IPS DF 19.7 (cell line): ENCODE measurements around the gene PPP1R12B.
"Not testable (repeated sequence)": the region's sequence is repeated elsewhere in the genome, so short reads cannot be mapped to it uniquely, and the experiment has no call there.

ENCODE experiments used
- DNase-seq: peaks from one replicate; pipeline ENCODE4 v3.0.0-alpha.2; 2013; ENCODE audit warnings: low read depth, low spot score

Gene PPP1R12B

DNA sequence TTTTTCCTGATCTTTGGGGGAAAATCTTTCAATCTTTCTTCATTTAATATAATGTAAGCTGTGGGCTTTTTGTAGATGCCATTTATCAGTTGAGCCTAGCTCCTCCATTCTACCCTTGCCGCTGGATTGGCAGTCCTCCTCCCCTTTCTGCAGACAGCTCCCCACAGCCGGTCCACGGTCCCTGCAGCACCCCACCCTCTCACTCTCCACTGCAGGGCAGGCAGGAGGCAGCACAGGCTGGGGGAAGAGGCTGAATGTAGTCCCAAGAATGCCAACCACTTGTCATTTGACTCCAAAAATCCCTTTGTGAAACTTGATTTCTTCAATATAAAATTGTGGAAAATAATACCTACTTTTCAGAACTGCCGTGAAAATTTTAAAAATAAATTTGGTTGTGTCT, 265.1 kb downstream of the PPP1R12B start:
- no peak for DNase-seq

DNA sequence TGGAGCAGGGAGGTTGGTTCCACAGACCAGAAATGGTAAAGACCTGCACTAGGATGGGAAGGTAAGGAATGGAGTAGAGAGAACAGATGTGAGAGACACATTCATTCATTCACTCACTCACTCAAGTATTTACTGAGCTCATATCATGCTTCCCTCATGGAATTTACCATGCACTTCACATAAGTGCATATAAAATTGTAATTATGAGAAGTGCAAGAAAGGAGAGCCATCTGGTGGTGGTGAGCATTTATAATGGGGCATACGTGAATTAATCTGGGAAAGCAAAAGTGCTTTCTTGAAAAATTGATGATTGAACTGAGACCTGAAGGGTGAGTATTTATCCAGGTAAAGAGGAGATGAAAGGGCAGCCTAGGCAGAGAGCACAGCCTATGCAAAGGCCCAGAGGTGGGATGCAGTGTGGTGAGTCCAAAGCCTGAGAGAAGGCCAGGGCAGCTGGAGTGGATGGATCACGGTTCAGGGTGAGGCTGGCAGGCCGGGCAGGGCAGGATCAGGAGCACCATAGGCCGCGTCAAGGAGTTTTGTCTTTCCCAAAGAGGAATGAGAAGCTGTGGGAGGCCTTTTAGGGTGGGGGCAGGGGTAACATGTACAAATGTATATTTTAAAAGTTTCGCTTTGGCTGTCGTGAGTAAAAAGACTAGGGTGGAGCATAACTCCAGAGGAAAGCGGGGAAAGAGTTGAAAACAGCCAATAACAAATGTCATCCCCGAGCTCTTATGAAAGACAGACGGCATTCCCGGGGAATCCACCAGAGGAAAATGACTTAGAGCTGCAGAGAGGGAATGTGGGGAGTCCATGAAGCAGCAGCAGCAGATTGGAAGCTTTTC, 266.1 kb downstream of the PPP1R12B start:
- DNase-seq: not testable (repeated sequence)

DNA sequence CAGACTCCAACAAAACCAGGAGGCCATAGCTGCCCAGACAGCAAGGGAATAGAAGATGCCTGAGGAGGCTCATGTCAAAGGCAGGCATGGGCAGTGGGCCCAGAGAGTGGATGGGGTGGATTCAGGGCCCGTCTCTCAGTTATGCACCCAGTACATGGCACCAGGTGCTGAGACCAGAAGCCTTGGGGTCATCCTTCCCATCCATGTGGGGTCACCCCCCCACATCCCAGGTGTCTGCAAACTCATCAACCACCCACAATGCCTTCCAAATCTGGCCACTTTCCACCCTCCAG, 266.7 kb downstream of the PPP1R12B start:
- DNase-seq: not testable (repeated sequence)

DNA sequence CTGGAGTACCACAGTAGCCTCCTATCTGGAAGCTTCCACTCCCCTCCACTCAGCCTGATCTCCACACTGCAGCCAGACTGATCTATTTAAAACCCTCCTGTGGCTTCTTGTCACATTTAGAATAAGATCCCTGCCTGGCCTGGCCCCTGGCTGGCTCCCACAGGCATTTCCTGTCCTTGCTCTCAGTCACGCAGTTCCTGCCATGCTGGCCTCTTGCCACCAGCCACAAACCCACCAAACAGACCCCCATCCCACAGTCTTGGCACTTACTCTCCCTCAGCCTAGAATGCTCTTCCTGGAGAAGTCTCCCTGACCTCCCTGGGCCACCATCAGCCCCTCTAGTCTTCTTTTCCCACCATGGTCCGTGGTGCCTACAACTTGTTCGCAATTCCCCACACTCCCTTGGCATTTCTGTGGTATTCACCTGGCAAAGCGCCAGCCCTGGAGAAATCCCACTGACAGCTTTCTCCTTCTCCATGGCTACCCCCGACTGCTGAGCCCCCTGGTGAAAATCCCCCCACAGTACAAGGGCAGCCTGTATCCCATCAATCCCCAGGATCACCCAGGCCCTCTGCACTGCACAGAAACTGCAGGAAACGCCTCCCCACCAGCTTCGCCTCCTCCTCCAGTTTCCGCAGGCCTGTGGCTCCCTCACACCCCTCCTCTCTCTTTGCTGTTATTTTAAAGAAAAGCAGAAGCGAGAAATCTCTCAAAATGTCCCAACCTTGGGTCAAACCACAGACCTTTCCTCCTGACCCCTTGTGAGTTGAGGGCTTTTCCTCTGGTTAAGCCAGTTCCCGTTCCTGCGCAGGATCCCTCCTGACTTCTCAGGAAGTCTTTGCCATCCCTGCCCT, 267.2 kb downstream of the PPP1R12B start:
- DNase-seq: no peak

DNA sequence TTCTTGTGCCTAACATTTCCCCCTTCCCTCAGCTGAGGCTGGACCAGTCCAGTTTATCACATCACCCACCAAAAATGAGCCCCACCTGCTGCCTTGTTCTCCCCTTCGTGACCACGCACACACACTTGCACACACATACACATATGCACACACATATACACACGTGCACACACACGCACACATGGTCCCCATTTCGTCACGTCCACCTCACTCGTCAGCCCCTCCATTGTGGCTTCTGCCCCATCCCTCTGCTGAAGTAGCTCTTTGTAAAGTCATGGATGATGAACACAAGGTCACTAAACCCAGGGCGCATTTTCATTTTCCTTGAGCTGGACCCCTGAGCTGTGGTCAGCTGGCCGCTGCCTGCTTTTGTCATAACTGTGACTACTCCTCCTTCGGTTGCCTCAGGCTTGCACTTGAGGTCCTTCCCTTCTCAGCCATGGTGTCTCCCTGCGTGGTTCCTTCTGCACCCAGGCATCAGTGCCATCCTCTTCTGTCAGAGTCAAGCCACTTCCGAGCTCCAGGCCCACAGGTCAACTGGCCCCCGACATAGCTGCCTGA, 267.9 kb downstream of the PPP1R12B start:
- no peak for DNase-seq

DNA sequence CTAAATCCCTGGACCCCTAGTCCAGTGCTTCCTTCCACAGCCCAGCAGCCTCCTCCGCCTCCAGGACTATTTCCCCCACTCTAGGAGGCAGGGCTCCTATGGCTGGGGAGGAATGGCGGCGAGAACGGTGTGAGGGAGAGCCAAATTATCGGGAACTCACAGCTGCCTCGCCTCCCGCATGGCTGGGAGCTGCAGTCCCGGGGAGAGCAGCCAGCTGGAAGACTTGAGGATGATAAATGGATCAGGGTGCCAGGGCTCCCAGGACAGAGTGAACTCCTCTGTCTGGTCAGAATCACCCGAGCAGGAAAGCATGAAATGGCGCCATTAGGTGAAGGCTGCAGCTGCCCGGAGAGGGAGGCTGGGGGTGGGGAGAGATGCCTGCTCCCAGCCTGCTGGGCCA, 270.5 kb downstream of the PPP1R12B start:
- not testable (repeated sequence) for DNase-seq

DNA sequence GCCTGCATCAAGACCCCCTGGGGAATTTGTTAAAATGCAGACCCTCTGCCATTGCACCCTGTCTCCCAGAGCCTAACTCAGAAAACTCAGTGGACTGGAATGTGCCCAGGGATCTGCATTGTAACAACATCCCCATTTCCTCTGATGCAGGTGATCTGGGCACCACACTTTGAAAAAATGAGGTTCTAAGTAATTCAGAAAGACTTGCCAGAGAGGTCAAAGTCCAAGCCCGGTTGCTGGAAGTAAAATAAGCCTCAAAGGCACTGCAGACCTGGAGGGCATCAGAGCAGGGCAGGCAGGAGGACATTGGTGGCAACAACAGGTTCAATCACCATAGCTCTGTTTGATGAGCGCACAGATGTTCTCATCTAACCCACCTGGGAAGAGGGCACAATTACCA, 271.0 kb downstream of the PPP1R12B start:
- DNase-seq: no peak

DNA sequence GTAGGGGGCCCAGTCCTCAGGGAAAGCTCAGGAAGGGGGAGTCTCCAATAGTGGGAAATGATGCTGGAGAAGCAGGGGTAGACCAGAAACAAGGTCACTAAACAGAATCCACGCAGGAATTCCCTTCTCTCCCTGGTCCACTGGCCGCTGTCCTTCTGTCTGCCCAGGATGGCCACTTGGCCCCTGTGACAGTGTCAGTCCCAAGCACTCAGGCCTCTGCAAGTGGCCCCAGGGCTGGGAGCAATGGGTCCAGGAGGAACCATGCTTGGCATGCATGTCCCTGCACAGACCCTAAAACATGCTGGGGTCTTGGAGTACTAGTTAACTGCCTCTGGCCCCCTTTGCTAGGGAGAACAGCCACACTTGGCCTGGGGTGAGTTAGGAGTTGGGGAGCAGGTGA, 271.5 kb downstream of the PPP1R12B start:
- DNase-seq: not testable (repeated sequence)

DNA sequence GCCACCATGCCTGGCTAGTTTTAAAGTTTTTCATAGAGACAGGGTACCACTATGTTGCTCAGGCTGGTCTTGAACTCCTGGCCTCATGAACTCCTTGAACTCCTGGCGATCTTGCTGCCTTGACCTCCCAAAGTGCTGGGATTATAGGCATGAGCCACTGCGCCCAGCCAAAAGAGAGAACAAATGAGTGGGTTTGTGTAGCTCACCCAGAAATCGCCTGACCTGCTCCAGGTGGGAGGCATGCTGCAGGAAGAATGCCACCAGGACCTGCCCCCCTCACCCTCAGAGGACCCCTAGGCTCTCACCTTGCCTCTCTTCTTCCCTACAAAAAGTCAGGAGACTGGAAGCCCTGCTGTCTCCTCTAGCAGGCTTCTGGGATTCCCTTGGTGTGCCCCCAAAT, 272.9 kb downstream of the PPP1R12B start:
- no peak for DNase-seq

DNA sequence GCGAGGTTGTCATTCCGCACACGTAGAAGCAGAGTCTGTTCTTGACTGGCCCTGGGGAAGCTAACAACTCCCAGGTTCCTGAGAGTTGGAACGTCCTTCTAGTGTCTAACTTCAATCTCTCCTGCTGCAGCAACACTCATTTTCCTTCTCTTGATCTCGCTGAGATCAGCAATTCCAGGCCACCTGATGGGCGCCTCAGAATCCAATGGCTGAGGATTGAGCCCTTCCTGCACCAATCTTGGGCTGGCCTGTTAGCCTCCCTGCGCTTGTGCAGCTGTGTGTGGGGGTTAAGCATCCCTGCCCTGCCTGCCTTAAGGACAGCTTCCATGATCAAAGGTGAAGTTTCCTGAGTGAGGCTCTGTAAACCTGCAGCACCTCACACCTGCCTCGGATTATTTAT, 273.9 kb downstream of the PPP1R12B start:
- DNase-seq: no peak

DNA sequence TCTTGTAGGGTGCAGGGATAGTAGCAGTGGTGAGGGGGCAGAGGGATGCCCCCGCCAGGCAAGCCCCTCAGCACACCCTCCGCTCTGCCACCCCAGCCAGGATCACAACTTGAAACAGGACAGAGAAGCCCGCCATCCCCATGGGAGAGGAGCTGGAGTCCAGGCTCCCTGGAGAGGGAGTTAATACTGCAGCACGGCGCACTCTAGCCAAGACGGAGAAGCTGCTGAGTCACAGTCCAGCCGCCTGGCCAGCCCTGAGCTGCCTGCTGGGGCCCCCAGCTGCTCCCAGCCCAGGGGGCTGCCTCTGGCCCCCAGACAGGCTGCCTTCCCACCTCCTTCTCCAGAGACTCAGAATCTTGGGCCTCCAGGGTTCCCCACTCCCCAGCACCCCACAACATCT, 274.6 kb downstream of the PPP1R12B start:
- no peak for DNase-seq

DNA sequence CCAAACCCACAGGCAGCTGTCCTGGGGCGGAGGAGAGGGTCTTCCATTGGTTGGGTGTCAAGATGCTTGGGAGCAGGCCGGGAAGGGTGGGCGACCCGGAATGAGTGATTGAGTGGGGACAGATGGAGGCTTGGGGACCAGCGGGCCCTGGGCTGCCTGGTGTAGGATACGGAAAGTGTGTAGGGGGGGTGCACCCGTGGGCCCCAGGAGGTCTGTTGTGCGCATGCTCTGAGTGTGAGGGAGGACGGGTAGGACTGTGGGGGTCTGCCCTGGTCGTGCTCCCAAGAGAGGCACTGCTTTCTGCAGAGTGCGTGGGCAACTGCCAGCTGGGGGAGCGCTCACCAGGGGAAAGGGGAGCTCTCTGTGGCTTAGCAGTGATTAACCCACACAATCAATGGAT, 275.0 kb downstream of the PPP1R12B start:
- DNase-seq: not testable (repeated sequence)

DNA sequence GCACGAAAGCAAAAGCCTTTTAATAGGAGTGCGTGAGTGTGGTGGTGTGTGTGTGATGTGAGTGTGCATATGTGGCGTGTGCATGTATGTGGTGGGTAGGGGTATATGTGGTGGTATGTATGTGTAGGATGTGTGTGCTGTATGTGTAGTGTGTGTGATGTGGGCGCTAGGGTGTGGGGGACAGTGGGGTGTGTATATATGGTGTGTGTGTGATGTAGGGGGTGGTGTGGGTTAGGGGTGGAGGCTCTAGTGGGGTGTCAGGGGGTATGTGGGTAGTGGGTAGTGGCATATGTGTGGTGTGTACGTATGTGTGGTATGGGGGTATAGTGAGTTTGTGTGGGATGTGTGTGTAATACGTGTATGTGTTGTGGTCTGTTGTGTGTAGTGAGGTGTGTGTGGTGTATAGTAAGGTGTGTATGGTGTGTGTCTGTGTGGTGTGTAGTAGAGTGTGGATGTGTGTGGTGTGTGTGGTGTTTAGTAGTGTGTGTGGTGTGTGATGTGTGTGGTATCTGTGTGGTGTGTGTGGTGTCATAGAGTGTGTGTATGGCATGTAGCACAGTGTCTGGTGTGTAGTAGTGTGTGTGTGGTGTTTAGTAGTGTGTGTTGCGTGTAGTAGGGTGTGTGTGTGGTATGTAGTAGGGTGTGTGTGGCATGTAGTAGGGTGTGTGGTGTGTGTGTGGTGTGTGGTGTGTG, 275.7 kb downstream of the PPP1R12B start:
- DNase-seq: no peak

DNA sequence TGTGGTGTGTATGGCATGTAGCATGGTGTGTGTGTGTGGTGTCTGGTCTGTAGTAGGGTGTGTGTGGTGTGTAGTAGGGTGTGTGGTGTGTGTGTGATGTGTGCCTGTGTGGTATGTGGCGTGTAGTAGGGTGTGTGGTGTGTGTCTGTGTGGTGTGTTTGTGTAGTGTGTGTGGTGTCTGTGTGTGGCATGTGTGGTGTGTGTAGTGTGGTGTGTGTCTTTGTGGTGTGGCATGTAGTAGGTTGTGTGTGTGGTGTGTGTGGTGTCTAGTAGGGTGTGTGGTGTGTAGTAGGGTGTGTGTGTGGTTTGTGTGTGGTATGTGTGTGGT, 276.2 kb downstream of the PPP1R12B start:
- DNase-seq: no peak

DNA sequence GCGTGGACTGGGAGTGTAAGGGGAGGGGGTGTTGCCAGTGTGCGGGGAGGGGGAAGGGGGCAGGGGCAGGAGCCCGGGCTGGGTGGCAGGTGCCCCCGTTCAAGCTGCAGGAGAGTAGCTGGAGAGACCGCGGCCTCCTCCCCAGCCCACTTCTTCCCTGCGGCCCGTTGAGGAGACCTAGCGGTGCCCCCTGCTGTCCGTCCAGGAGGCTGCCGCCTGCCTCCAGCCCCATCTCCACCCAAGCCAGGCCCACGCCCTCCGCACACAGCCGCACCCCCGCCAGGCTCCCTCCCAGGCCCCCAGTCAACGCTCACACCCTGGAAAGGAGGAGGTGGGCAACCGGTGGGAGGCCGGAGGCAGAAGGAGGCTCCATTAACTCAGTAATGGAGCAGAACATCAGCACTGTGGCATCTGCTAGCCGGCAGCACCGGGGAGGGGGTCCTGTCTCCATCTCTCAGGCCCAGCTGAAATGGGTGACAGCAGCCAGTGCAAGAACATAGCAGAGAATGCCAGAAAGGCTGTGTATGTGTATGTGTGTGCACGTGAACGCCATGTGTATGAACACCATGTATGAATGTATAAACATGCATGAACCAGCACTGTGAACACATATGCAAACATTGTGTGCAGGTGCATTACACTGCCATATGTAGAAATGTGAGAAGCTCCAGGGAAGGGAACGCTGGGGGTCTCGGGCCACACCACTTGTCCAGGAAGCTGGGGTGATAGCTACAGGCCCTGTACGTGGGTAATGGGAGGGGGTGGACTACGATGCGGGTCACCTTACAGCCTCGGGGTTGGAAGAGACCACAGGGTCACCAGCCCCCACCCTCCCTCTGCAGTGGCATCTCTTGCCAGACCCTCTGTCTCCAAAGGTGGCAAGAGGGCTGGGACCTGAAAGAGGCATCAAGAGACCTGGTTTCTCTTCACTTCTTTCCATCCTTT, 277.2 kb downstream of the PPP1R12B start:
- DNase-seq: no peak

DNA sequence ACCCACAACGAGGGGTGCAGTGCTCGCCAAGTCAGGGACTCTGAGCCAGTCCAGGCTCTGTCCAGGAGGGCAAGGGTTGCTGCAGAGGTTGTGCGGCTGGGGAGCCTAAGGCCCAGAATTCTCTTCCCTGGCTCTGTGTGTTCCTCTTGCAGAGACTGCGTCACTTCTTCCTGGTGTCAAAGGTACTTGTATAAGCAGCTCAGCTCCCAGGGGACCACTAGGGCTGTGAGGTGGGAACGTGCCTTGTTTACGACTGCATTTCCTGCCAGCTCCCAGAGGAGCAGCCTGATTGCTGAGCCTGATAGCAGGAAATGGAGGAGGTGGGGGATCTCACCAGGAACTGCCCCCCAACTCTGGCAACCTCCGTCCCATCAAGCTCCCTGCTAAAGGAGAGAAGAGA, 278.5 kb downstream of the PPP1R12B start:
- not testable (repeated sequence) for DNase-seq

DNA sequence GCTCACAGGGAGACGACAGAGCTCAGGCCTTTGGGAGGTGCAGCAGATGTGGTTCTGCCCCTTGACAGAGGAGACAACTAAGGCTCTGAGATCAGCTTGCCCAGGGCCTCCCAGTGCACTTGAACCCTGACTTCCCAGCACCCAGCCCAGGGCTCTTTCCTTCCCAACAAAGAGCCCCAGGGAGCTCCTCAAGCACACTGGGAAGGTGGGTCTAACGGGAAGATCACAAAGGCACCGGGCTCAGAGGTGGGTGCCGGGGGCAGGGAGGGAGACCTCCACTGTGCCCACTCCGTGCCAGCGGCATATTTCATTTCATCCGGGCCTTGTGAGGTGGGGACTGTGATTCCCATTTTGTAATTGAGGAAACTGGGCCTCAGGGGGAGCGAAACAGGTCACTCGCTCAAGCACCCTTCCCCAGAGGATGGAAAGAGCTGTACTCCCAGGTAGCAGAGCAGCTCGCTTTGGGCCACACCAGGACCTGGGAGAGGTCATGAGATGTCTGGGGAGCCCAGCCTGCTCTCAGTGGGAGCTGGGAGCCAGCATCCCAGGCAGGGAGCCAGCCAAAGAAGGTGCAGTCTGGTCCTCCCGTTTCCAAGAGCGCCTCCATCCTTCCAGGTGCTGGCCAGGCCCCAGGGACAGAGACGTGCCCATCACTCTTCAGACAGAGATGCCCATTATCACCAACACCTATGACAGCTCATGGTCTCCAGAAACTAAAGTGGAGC, 279.5 kb downstream of the PPP1R12B start:
- no peak for DNase-seq

DNA sequence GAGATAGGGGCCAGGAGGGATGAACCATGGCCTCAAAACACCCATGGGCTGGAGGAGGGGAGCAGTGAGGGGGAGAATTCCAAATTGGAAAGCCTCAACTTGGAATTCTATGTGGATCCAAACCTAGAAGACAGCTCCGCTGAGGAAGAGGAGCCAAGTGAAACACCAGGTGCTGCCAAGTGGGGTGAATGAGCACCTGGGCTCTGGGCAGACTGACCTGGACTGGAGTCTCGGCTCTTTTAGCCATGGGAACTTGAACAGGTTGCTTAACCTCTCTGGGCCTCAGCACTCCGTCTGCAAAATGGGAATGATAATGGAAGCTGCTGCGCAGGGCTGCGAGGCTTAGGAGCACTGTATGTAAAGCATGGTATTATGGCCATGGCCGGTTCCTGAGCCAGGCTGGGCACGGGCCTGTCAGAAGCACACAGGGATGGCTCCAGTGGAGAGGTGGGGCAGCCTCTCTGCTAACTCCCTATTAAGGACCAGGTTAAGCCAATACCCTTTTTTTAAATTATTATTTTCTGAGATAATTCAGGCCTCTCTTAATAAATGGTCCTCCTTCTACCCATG, 280.2 kb downstream of the PPP1R12B start:
- no peak for DNase-seq

DNA sequence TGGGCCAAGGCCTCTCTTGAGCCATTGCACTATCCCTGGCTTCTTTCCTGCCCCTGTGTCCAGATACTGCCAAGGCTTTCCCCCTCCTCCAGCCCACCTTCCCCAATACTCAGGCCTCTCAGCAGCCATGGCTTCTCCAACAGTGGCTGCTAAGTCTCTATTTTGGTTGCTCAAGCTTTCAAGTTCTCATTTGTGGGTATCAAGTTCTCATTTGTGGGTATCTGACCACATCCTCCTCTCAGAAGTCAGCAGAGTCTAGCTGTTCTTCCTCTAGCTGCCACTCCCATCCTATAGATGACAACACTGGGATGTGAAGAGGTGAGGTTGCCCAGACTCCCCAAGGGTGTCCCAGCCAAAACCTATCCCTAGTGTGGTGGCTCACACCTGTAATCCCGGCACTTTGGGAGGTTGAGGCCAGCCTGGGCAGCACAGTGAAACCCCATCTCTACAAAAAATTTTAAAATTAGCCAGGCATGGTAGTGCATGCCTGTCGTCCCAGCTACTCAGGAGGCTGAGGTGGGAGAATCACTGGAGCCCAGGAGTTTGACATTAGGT, 280.8 kb downstream of the PPP1R12B start:
- not testable (repeated sequence) for DNase-seq

DNA sequence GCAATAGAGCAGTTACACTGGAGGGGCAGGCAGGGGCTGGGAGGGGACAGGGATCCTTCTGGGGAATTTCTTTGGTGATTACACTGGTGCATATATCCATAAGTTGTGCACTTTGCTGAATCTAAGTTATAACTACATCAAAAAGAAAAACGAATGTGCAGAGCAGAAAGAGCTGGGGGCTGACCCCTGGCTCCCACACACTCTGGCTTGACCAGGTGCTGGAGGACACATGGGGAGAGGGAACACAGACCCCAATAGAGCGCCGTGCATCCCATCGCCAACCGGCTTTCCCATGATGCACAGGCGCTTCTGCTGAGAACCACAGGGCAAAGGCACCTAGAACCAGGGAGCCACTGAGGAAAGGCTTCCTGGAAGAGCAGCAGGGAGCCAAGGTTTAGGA, 281.6 kb downstream of the PPP1R12B start:
- DNase-seq: not testable (repeated sequence)
